H1 (cell line): ENCODE results near the gene TTC33. TPM values are rescaled to one million over a fixed set of nuclear protein-coding genes. Genes with fewer than 3 reads are reported as not detected.
"Not testable (repeated sequence)": the region's sequence is repeated elsewhere in the genome, so short reads cannot be mapped to it uniquely, and the experiment has no call there.

ENCODE experiments used
- CTCF ChIA-PET: fragments of 300-600 bp; sonication (Branson Sonifier 250); formaldehyde crosslinking; loops from one replicate; lab custom pipeline; 2021; ENCODE audit not compliant: partially characterized antibody; lab: Charles Lee
- POLR2A ChIA-PET: fragments of 300-600 bp; sonication (Branson Sonifier 250); formaldehyde crosslinking; loops from one replicate; lab custom pipeline; 2021; ENCODE audit warnings: inconsistent platforms; ENCODE audit not compliant: partially characterized antibody; lab: Charles Lee
- DNase-seq, 2 experiments: peaks; one replicate each; pipeline versions ENCODE4 v3.0.0 to v3.0.0-alpha.2; 2010 to 2022; ENCODE audit warnings: low spot score in 2 of 2, low read depth in 1 of 2, mixed read lengths in 1 of 2
- FAIRE-seq: peaks from 2 replicates; lab custom pipeline; 2011; peaks lifted over from hg19 to GRCh38; lab: Jason Lieb, UNC
- H2AFZ ChIP-seq: 2 replicates; pipeline ENCODE4 v1.8.1; 2012; ENCODE audit warnings: low read length, inconsistent platforms
- H2AK5ac ChIP-seq: 2 replicates; pipeline ENCODE4 v1.6.1; 2013; ENCODE audit warnings: low read depth, low read length
- H2BK120ac ChIP-seq: replicated peaks from 2 replicates; pipeline ENCODE3; 2013; ENCODE audit warnings: low read depth, low read length, inconsistent platforms
- H2BK12ac ChIP-seq: 2 replicates; pipeline ENCODE4 v1.6.1; 2013; ENCODE audit warnings: low read depth, low read length
- H2BK15ac ChIP-seq: 2 replicates; pipeline ENCODE4 v1.6.1; 2013; ENCODE audit warnings: low read length
- H2BK20ac ChIP-seq: 2 replicates; pipeline ENCODE4 v1.6.1; 2013; ENCODE audit warnings: low read length
- H2BK5ac ChIP-seq: 2 replicates; pipeline ENCODE4 v1.6.1; 2013; ENCODE audit warnings: low read depth, low read length
- H3K14ac ChIP-seq: 2 replicates; pipeline ENCODE4 v1.6.1; 2013; ENCODE audit warnings: inconsistent platforms; ENCODE audit not compliant: insufficient read length
- H3K18ac ChIP-seq: 2 replicates; pipeline ENCODE4 v1.6.1; 2013; ENCODE audit warnings: low read length; ENCODE audit errors: extremely low read depth
- H3K23ac ChIP-seq: 2 replicates; pipeline ENCODE4 v1.6.1; 2013; ENCODE audit warnings: inconsistent platforms; ENCODE audit not compliant: insufficient read length
- H3K23me2 ChIP-seq: 2 replicates; pipeline ENCODE4 v1.6.1; 2013; ENCODE audit warnings: low read depth, low read length
- H3K27ac ChIP-seq: 2 replicates; pipeline ENCODE4 v1.6.1; 2011; ENCODE audit warnings: low read depth, low read length, inconsistent platforms
- H3K27me3 ChIP-seq, 4 experiments: replicated peaks in 1 of 4; 1 replicate in 1 of 4; 2 replicates in 3 of 4; pipeline versions ENCODE4 v1.6.1 to v1.8.1; 2011 to 2013; ENCODE audit warnings: low read length in 3 of 4, mild to moderate bottlenecking in 3 of 4, inconsistent platforms in 2 of 4, mixed read lengths in 2 of 4, moderate library complexity in 1 of 4; ENCODE audit not compliant: control insufficient read depth in 3 of 4, insufficient read depth in 3 of 4; ENCODE audit errors: extremely low read depth in 1 of 4
- H3K36me3 ChIP-seq, 4 experiments: 2 replicates each; pipeline versions ENCODE4 v1.6.1 to v1.8.1; 2011 to 2013; ENCODE audit warnings: mild to moderate bottlenecking in 4 of 4, low read length in 3 of 4, moderate library complexity in 2 of 4, control low read depth in 1 of 4, inconsistent platforms in 1 of 4; ENCODE audit not compliant: insufficient read depth in 4 of 4, control insufficient read depth in 2 of 4
- H3K4ac ChIP-seq: replicated peaks from 2 replicates; pipeline ENCODE3; 2013; ENCODE audit warnings: low read length, low read depth, mixed read lengths, inconsistent platforms; ENCODE audit not compliant: insufficient read length
- H3K4me1 ChIP-seq, 4 experiments: replicated peaks in 1 of 4; 1 replicate in 1 of 4; 2 replicates in 3 of 4; pipeline versions ENCODE4 v1.6.1 to v1.8.1; 2011 to 2013; ENCODE audit warnings: low read length in 3 of 4, inconsistent platforms in 2 of 4, mixed read lengths in 1 of 4; ENCODE audit not compliant: insufficient read depth in 4 of 4, control insufficient read depth in 3 of 4
- H3K4me2 ChIP-seq, 2 experiments: 2 replicates each; pipeline versions ENCODE4 v1.6.1 to v1.8.1; 2011 to 2013; ENCODE audit warnings: low read depth in 2 of 2, low read length in 2 of 2, control low read depth in 1 of 2, inconsistent platforms in 1 of 2, mild to moderate bottlenecking in 1 of 2; ENCODE audit not compliant: insufficient read depth in 1 of 2
- H3K4me3 ChIP-seq, 4 experiments: fragments of 200-600, 300-600 bp in 1 of 4; sonication (generic), shearing (Covaris generic), sonication (Bioruptor Twin) in 1 of 4; 2 replicates each; pipeline versions ENCODE4 v1.5.1 to v1.8.1; 2011 to 2016; ENCODE audit warnings: low read length in 4 of 4, low read depth in 3 of 4, control low read depth in 2 of 4, inconsistent platforms in 2 of 4, mild to moderate bottlenecking in 2 of 4, mixed read lengths in 1 of 4, moderate library complexity in 1 of 4; ENCODE audit not compliant: insufficient read depth in 2 of 4; ENCODE audit errors: extremely low read depth in 1 of 4
- H3K56ac ChIP-seq: replicated peaks from 2 replicates; pipeline ENCODE3; 2013; ENCODE audit warnings: low read depth, mild to moderate bottlenecking, mixed read lengths, low read length, inconsistent platforms; ENCODE audit not compliant: insufficient read length
- H3K79me1 ChIP-seq: 2 replicates; pipeline ENCODE4 v1.6.1; 2013; ENCODE audit warnings: low read depth, low read length, control low read depth
- H3K79me2 ChIP-seq, 2 experiments: 2 replicates each; pipeline versions ENCODE4 v1.6.1 to v1.8.1; 2012 to 2013; ENCODE audit warnings: low read length in 2 of 2, mild to moderate bottlenecking in 2 of 2, inconsistent platforms in 1 of 2; ENCODE audit not compliant: insufficient read depth in 2 of 2, control insufficient read depth in 1 of 2
- H3K9ac ChIP-seq, 4 experiments: replicated peaks in 1 of 4; 1 replicate in 1 of 4; 2 replicates in 3 of 4; pipeline versions ENCODE4 v1.6.1 to v1.8.1; 2011 to 2013; ENCODE audit warnings: low read depth in 3 of 4, low read length in 3 of 4, control low read depth in 2 of 4, mild to moderate bottlenecking in 2 of 4, moderate library complexity in 2 of 4, inconsistent platforms in 1 of 4; ENCODE audit errors: extremely low read depth in 1 of 4
- H3K9me3 ChIP-seq, 2 experiments: 2 replicates each; pipeline versions ENCODE4 v1.6.1 to v1.8.1; 2012 to 2013; ENCODE audit warnings: mild to moderate bottlenecking in 2 of 2, moderate library complexity in 2 of 2, control low read depth in 1 of 2, inconsistent platforms in 1 of 2, low read depth in 1 of 2, low read length in 1 of 2, mixed read lengths in 1 of 2; ENCODE audit not compliant: insufficient read depth in 2 of 2
- H4K20me1 ChIP-seq, 2 experiments: replicated peaks in 1 of 2; 2 replicates each; pipeline versions ENCODE3 to v1.8.1; 2011 to 2013; ENCODE audit warnings: inconsistent platforms in 2 of 2, low read length in 2 of 2, mild to moderate bottlenecking in 1 of 2; ENCODE audit not compliant: insufficient read depth in 2 of 2, control insufficient read depth in 1 of 2
- H4K5ac ChIP-seq: 2 replicates; pipeline ENCODE4 v1.6.1; 2013; ENCODE audit warnings: low read length, low read depth, mixed read lengths, inconsistent platforms; ENCODE audit not compliant: insufficient read length
- H4K8ac ChIP-seq: 2 replicates; pipeline ENCODE4 v1.8.0; 2013; ENCODE audit warnings: mild to moderate bottlenecking, moderate library complexity, low read length, inconsistent platforms; ENCODE audit not compliant: insufficient read depth; ENCODE audit errors: extremely low read depth
- H4K91ac ChIP-seq: replicated peaks from 2 replicates; pipeline ENCODE3; 2013; ENCODE audit warnings: low read length, mixed read lengths, inconsistent platforms; ENCODE audit not compliant: insufficient read length
- BACH1 ChIP-seq: IDR thresholded peaks from 2 replicates; pipeline ENCODE4 v1.6.1; 2012; ENCODE audit warnings: low read length, improper control_type of control experiment
- CHD2 ChIP-seq: IDR thresholded peaks from 2 replicates; pipeline ENCODE4 v1.6.1; 2012; ENCODE audit warnings: low read length, improper control_type of control experiment
- EGR1 ChIP-seq: IDR thresholded peaks from 2 replicates; pipeline ENCODE4 v1.6.1; 2011; ENCODE audit warnings: low read depth, low read length, borderline replicate concordance
- EZH2 ChIP-seq: fragments of 200-600 bp; sonication (generic); IDR thresholded peaks from 2 replicates; pipeline ENCODE4 v1.7.1; 2012; ENCODE audit warnings: low read depth, mild to moderate bottlenecking, moderate library complexity, low read length, inconsistent platforms; ENCODE audit not compliant: severe bottlenecking
- MAX ChIP-seq: IDR thresholded peaks from 2 replicates; pipeline ENCODE4 v1.6.1; 2012; ENCODE audit warnings: inconsistent platforms
- PHF8 ChIP-seq: fragments of 200-600 bp; sonication (generic); conservative IDR thresholded peaks from 2 replicates; pipeline ENCODE4 v1.7.1; 2012; ENCODE audit warnings: low read depth, mild to moderate bottlenecking, inconsistent platforms, low read length, moderate library complexity
- RNF2 ChIP-seq: fragments of 200-900, 300-1000 bp; sonication (generic); IDR thresholded peaks from 2 replicates; pipeline ENCODE4 v1.7.1; 2016; ENCODE audit warnings: borderline replicate concordance, low read depth, mild to moderate bottlenecking, antibody characterized with exemption, low read length; ENCODE audit not compliant: poor library complexity, severe bottlenecking; ENCODE audit errors: missing control alignments
- TEAD4 ChIP-seq: IDR thresholded peaks from 2 replicates; pipeline ENCODE4 v1.6.1; 2012; ENCODE audit warnings: low read depth, low read length, inconsistent platforms, mixed read lengths
- polyA plus RNA-seq, 7 experiments: library from polyadenylated mRNA; depleted of rRNA in 3 of 7; stranded (reverse) in 5 of 7; unstranded in 2 of 7; fragments of >200 nt in 5 of 7; fragments of 200-250 nt in 2 of 7; gene quantifications; 1 replicate in 5 of 7; 2 replicates in 1 of 7; 4 replicates in 1 of 7; pipeline versions ENCODE4 v1.2.1 to v1.2.3, GENCODE V29; 2011 to 2013; ENCODE audit warnings: missing spikeins in 2 of 7, mixed read lengths in 2 of 7
- total RNA-seq: library from RNA; stranded (reverse); fragmentation: NEBNext Ultra II Directional; extraction: Animal tissue kit (Norgen Biotek cat#: 25700); gene quantifications from 2 replicates; pipeline ENCODE4 v1.2.1, GENCODE V29; 2021

The TTC33 gene
- total and polyA plus RNA-seq, 2 of the 8 experiments (the other 6 are each of a cell fraction or from before 2014, with no cell fraction given): 1.2 to 12.6 TPM

- TF ChIP-seq RNF2 (no peak), CHD2 (no peak), PHF8 (no peak), EGR1 (no peak), TEAD4 (no peak), EZH2 (no peak), MAX (no peak), BACH1 (no peak)
- TF ChIP-seq, all 59 proteins: peak for 0
Measured at GRCh38 chr5:40656766-40657165, 99.0 kb downstream of the TTC33 start (continued).

GRCh38 chr5:40656091-40656490 lies 99.7 kb downstream of the TTC33 start:
- H2AK5ac ChIP-seq, H3K4me2 ChIP-seq, POLR2A ChIA-PET, H3K23ac ChIP-seq, H3K18ac ChIP-seq, H3K79me2 ChIP-seq, H3K23me2 ChIP-seq, H4K20me1 ChIP-seq, H2BK20ac ChIP-seq, H3K79me1 ChIP-seq, H3K27ac ChIP-seq, H3K56ac ChIP-seq, H3K9me3 ChIP-seq, H3K36me3 ChIP-seq, H4K91ac ChIP-seq, H4K5ac ChIP-seq, H4K8ac ChIP-seq, H2BK5ac ChIP-seq, H3K14ac ChIP-seq, H2BK12ac ChIP-seq, H3K9ac ChIP-seq, H2BK15ac ChIP-seq, H3K27me3 ChIP-seq, H3K4me3 ChIP-seq, H3K4ac ChIP-seq, H2BK120ac ChIP-seq, H3K4me1 ChIP-seq, H2AFZ ChIP-seq, FAIRE-seq, DNase-seq: not testable (repeated sequence)
- CTCF ChIA-PET: interaction anchor here (1.4 kb wide), 1 partner anchor 10 kb away, joined by 3 read pairs; no protein-coding TSS in a partner anchor
